SK-N-SH treated with all-trans-retinoic acid at 6 μM for 48 hours (cell line): ENCODE measurements around the gene SMPD3.

Experiments
- ISL1 ChIP-seq: fragments of 250-450 bp; sonication (Bioruptor Pico); IDR thresholded peaks from 2 replicates; pipeline ENCODE4 v2.1.2; 2022; ENCODE audit warnings: mild to moderate bottlenecking, moderate library complexity
- TCF4 ChIP-seq: fragments of 250-450 bp; sonication (Bioruptor Pico); IDR thresholded peaks from 2 replicates; pipeline ENCODE4 v1.8.0; 2021; ENCODE audit warnings: mild to moderate bottlenecking, moderate library complexity, borderline replicate concordance
- ZFP30 ChIP-seq: fragments of 450-650 bp; formaldehyde crosslinking; IDR thresholded peaks from 2 replicates; pipeline ENCODE4 v1.5.0; 2022; ENCODE audit warnings: mild to moderate bottlenecking, moderate library complexity

GRCh38 chr16:68355447-68356248 lies 92.7 kb downstream of the SMPD3 start:
- no peak for TF ChIP-seq TCF4 (CRISPR knock-in tag)
- no peak for TF ChIP-seq ZFP30 (CRISPR knock-in tag)
- no peak for TF ChIP-seq ISL1 (CRISPR knock-in tag)
